ENCODE measurements around the gene CACNB2.

The CACNB2 gene

DNA sequence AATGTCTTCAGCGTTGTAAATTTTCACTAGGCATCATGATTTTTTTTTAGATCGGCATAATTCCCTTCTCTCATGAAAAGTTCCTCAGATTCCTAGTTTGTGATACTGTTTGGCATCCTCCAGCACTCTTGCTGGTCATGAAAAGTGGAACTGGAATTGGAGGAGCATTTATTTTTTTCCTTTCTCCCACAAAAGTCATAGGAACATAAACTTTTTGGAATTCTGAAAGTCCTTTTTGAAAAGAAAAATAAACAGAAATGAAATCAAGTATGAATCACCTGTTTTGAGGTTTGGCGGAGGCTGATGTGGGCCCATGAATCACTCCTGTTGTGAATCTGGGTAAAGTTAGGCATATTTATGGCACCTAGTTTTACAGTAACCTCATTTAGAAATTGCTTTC lies 17.7 kb downstream of the CACNB2 start:
- no peaks in the 10 kb centered on the region for H3K9me3 ChIP-seq (ENCODE audit: insufficient read depth, low read length)
- no peak overlapping the region for H3K4me2 ChIP-seq (ENCODE audit: low read length)
- no peak overlapping the region for H3K9ac ChIP-seq (ENCODE audit: low read length)
- H3K4me1 ChIP-seq (ENCODE audit: low read length): no peaks in the 10 kb centered on the region
- H2AFZ ChIP-seq (ENCODE audit: low read depth, low read length): no peak overlapping the region
- no peak overlapping the region for H3K4me3 ChIP-seq (ENCODE audit: low read length)
- TF ChIP-seq, protein P1, sequence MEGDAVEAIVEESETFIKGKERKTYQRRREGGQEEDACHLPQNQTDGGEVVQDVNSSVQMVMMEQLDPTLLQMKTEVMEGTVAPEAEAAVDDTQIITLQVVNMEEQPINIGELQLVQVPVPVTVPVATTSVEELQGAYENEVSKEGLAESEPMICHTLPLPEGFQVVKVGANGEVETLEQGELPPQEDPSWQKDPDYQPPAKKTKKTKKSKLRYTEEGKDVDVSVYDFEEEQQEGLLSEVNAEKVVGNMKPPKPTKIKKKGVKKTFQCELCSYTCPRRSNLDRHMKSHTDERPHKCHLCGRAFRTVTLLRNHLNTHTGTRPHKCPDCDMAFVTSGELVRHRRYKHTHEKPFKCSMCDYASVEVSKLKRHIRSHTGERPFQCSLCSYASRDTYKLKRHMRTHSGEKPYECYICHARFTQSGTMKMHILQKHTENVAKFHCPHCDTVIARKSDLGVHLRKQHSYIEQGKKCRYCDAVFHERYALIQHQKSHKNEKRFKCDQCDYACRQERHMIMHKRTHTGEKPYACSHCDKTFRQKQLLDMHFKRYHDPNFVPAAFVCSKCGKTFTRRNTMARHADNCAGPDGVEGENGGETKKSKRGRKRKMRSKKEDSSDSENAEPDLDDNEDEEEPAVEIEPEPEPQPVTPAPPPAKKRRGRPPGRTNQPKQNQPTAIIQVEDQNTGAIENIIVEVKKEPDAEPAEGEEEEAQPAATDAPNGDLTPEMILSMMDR (IDR thresholded peaks at IDR 0.05; ENCODE audit: low read depth, low read length): no peak
- no peak for TF ChIP-seq EZH2phosphoT487 (IDR thresholded peaks at IDR 0.05; ENCODE audit: low read depth)
- H3K79me2 ChIP-seq (ENCODE audit: low read length): no peaks in the 10 kb centered on the region
- no peaks in the 10 kb centered on the region for H3K27me3 ChIP-seq (ENCODE audit: low read depth, low read length)
- H3K27ac ChIP-seq (ENCODE audit: low read length): no peak overlapping the region
- no peaks in the 10 kb centered on the region for H3K36me3 ChIP-seq (replicated peaks; ENCODE audit: low read depth, low read length)
- H4K20me1 ChIP-seq (ENCODE audit: insufficient read depth, low read length): no peaks in the 10 kb centered on the region

DNA sequence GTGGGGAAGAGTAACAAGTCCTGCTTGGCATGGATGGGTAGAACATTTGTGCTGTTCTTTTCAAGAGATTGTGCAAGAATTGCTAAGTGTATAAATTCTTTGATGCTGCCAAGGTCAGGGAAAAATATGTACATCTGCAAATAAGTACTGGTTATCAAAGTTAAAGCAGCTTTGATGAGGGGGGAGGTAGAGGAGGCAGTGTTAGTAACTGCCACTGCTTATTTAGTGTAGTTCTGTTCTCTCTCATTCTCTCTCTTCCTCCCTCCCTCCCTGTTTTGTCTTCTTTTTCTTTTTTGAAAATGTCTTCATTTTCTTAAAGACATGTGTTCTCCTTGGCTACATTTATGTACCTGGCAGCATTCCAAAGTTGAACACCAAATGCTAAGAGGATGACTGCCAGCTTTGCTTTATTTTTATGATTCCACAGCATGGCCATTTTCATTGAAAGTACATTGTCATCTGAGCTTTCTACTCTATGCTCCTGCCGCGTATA lies 18.6 kb downstream of the CACNB2 start:
- no peaks in the 10 kb centered on the region for H4K20me1 ChIP-seq (ENCODE audit: insufficient read depth, low read length)
- H2AFZ ChIP-seq (ENCODE audit: low read depth, low read length): no peak overlapping the region
- no peaks in the 10 kb centered on the region for H3K79me2 ChIP-seq (ENCODE audit: low read length)
- no peak overlapping the region for H3K4me2 ChIP-seq (ENCODE audit: low read length)
- TF ChIP-seq EZH2phosphoT487 (IDR thresholded peaks at IDR 0.05; ENCODE audit: low read depth): no peak
- TF ChIP-seq, protein P1 (IDR thresholded peaks at IDR 0.05; ENCODE audit: low read depth, low read length): no peak
- H3K9ac ChIP-seq (ENCODE audit: low read length): no peak overlapping the region
- H3K36me3 ChIP-seq (replicated peaks; ENCODE audit: low read depth, low read length): no peaks in the 10 kb centered on the region
- no peaks in the 10 kb centered on the region for H3K9me3 ChIP-seq (ENCODE audit: insufficient read depth, low read length)
- H3K27ac ChIP-seq (ENCODE audit: low read length): no peak overlapping the region
- H3K4me3 ChIP-seq (ENCODE audit: low read length): no peak overlapping the region
- H3K4me1 ChIP-seq (ENCODE audit: low read length): no peaks in the 10 kb centered on the region
- H3K27me3 ChIP-seq (ENCODE audit: low read depth, low read length): no peaks in the 10 kb centered on the region

DNA sequence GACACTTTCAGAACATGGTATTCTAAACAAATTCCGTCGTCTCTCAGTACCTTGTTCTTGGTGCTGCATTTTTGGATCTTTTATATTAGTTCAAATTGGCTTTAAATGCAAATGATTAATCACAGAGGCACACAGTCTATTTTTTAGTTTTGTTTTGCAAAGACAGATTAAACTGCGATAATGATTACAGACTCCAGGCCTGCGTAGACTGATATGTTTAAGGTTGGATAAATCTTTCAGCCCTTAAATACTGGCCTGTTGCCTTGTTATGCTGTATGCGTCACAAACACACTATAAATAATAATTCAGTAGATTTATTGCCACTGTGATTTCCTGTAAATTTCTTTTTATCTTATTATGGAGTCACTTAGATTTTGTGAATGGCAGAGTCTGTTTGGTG lies 19.3 kb downstream of the CACNB2 start:
- no peak for TF ChIP-seq EZH2phosphoT487 (IDR thresholded peaks at IDR 0.05; ENCODE audit: low read depth)
- TF ChIP-seq, protein P1 (IDR thresholded peaks at IDR 0.05; ENCODE audit: low read depth, low read length): no peak
- Histone ChIP-seq H2AFZ (ENCODE audit: low read depth, low read length) (no peak overlapping the region), H3K4me1 (ENCODE audit: low read length) (no peaks in the 10 kb centered on the region), H3K27me3 (ENCODE audit: low read depth, low read length) (no peaks in the 10 kb centered on the region), H3K36me3 (replicated peaks; ENCODE audit: low read depth, low read length) (no peaks in the 10 kb centered on the region), H3K4me3 (ENCODE audit: low read length) (no peak overlapping the region), H3K9ac (ENCODE audit: low read length) (no peak overlapping the region), H3K4me2 (ENCODE audit: low read length) (no peak overlapping the region), H3K79me2 (ENCODE audit: low read length) (no peaks in the 10 kb centered on the region), H4K20me1 (ENCODE audit: insufficient read depth, low read length) (no peaks in the 10 kb centered on the region), H3K27ac (ENCODE audit: low read length) (no peak overlapping the region), H3K9me3 (ENCODE audit: insufficient read depth, low read length) (no peaks in the 10 kb centered on the region)

DNA sequence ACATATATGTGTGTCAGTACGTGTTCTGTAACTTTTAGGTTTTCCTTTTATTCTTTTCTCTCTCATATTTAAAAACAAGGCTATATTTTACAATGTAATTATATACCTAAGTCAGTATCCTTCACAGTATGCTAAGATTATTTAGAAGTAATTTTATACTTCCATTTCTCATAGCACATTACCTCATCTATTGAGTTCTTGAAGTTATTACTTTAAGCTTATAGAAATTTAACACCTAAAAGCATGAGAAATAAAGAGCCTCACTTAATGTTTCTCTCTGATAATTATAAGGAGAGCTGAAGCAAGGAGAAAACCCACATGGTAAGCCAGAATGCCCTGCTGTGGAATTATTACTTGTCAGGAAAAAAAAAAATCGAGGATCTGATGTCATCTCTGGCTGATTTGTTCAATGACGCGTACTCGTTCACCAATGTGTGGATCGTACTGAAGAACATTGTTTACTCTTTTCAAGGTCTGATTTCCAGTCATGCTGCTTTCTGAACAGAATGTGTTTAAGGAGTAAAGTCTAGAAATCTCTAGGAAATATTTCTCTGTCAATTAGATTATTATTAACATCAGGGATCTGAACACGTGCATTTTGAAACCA lies 21.9 kb downstream of the CACNB2 start:
- no peaks in the 10 kb centered on the region for H3K9me3 ChIP-seq (ENCODE audit: insufficient read depth, low read length)
- H3K79me2 ChIP-seq (ENCODE audit: low read length): no peaks in the 10 kb centered on the region
- H3K27ac ChIP-seq (ENCODE audit: low read length): no peak overlapping the region
- TF ChIP-seq, protein P1 (IDR thresholded peaks at IDR 0.05; ENCODE audit: low read depth, low read length): no peak
- TF ChIP-seq EZH2phosphoT487 (IDR thresholded peaks at IDR 0.05; ENCODE audit: low read depth): no peak
- no peaks in the 10 kb centered on the region for H3K27me3 ChIP-seq (ENCODE audit: low read depth, low read length)
- no peaks in the 10 kb centered on the region for H4K20me1 ChIP-seq (ENCODE audit: insufficient read depth, low read length)
- H3K4me2 ChIP-seq (ENCODE audit: low read length): no peak overlapping the region
- no peak overlapping the region for H3K9ac ChIP-seq (ENCODE audit: low read length)
- no peaks in the 10 kb centered on the region for H3K36me3 ChIP-seq (replicated peaks; ENCODE audit: low read depth, low read length)
- no peak overlapping the region for H3K4me3 ChIP-seq (ENCODE audit: low read length)
- no peaks in the 10 kb centered on the region for H3K4me1 ChIP-seq (ENCODE audit: low read length)
- H2AFZ ChIP-seq (ENCODE audit: low read depth, low read length): no peak overlapping the region
